Measurements from ENCODE around the gene ATP6V0A1. TPM values are rescaled to one million over a fixed set of nuclear protein-coding genes. Genes with fewer than 3 reads are reported as not detected.

Gene ATP6V0A1
- total RNA-seq, 1 donor from 2014 or later = 40.4 TPM

DNA sequence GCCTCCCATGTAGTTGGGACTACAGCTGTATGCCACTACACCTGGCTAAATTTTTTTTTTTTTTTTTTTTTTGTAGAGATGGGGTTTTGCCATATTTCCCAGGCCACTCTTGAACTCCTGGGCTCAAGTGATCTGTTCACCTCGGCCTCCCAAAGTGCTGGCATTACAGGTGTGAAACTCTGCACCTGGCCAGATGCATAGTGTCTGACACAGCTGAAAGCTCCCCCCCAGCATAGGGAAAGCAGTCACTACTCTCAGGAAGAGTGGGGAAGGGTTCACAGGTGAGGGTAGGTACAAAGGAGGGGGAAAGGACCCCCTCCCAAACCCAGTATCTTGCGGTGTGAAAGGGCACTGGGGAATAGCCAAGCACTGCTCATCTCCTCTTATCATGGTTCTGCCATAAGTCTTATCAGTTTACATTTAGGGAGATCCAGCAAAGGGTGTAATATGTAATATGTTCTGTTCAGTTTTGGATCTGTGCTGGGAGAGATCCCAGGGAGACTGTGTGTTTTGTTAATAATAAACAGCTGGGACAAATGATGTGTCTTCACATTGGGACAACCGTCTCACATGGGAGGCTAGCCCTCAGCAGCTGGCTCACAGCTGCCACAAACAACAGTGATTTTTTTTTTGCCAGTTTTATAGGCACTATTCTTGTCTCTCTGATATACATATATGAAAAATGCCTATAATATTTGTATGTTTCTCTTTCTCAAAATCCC lies 28.8 kb upstream of the ATP6V0A1 start:
- no peaks in the 10 kb centered on the region for H4K20me1 ChIP-seq (ENCODE audit: low read depth)
- H3K4me3 ChIP-seq = no peak overlapping the region
- Mint-ChIP-seq H3K27ac (no peak overlapping the region), H3K4me3 (no peak overlapping the region), H3K36me3 (no peaks in the 10 kb centered on the region), H3K9me3 (no peaks in the 10 kb centered on the region), H3K4me1 (peaks cover 16% of the 10 kb centered on the region), H3K27me3 (ENCODE audit: insufficient read depth, low read depth) (peaks cover 6% of the 10 kb centered on the region)
- no peaks in the 10 kb centered on the region for H3K27me3 ChIP-seq
- no peak for DNase-seq (ENCODE audit: low spot score)
- H3K4me2 ChIP-seq = no peak overlapping the region
- no peak overlapping the region for H3K27ac ChIP-seq
- no peak overlapping the region for H2AFZ ChIP-seq (replicated peaks)
- no peaks in the 10 kb centered on the region for H3K79me2 ChIP-seq (ENCODE audit: low read depth)
- TF ChIP-seq CTCF (IDR thresholded peaks at IDR 0.05) = no peak
- TF ChIP-seq EZH2phosphoT487 (IDR thresholded peaks at IDR 0.05) = no peak
- no peak for TF ChIP-seq EZH2 (IDR thresholded peaks at IDR 0.05)
- no peaks in the 10 kb centered on the region for H3K4me1 ChIP-seq
- H3K9ac ChIP-seq = no peak overlapping the region
- peaks cover 29% of the 10 kb centered on the region for H3F3A ChIP-seq (ENCODE audit: low read depth)
- H3K36me3 ChIP-seq = no peaks in the 10 kb centered on the region
- no peaks in the 10 kb centered on the region for H3K9me3 ChIP-seq (ENCODE audit: low read depth)

DNA sequence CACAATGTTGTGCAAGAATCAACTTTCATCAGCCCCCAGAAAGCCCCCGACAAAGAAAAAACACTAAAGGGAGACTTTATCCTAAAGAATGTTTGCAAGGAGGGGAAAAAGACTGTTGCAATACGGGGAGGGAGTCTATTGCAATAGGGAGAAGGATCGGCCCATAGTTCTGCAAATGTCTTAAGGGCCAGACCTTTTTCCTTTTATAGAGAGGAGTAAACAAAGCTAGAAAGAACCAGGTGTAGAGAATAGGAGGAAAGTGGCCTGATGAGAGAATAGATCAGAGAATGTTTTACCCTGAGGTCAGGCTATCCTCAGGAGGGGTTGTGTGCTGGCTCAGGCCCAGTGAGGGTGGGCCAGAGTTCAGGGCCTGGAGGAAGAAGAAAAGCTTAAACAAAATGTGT lies 26.9 kb upstream of the ATP6V0A1 start:
- H3K4me1 ChIP-seq = no peaks in the 10 kb centered on the region
- peak overlapping the region; percentile 34 for H2AFZ ChIP-seq (replicated peaks)
- no peak overlapping the region for H3K9ac ChIP-seq
- H3K36me3 ChIP-seq = no peaks in the 10 kb centered on the region
- no peak overlapping the region for H3K27ac ChIP-seq
- Mint-ChIP-seq H3K27ac (no peak overlapping the region), H3K4me3 (no peak overlapping the region), H3K4me1 (peaks cover 24% of the 10 kb centered on the region), H3K9me3 (no peaks in the 10 kb centered on the region), H3K27me3 (ENCODE audit: insufficient read depth, low read depth) (no peaks in the 10 kb centered on the region), H3K36me3 (no peaks in the 10 kb centered on the region)
- no peak for DNase-seq (ENCODE audit: low spot score)
- peaks cover 29% of the 10 kb centered on the region for H3F3A ChIP-seq (ENCODE audit: low read depth)
- no peak overlapping the region for H3K4me3 ChIP-seq
- no peak for TF ChIP-seq EZH2phosphoT487 (IDR thresholded peaks at IDR 0.05)
- no peak for TF ChIP-seq EZH2 (IDR thresholded peaks at IDR 0.05)
- no peak for TF ChIP-seq CTCF (IDR thresholded peaks at IDR 0.05)
- H4K20me1 ChIP-seq (ENCODE audit: low read depth) = no peaks in the 10 kb centered on the region
- no peaks in the 10 kb centered on the region for H3K9me3 ChIP-seq (ENCODE audit: low read depth)
- no peaks in the 10 kb centered on the region for H3K27me3 ChIP-seq
- no peaks in the 10 kb centered on the region for H3K79me2 ChIP-seq (ENCODE audit: low read depth)
- H3K4me2 ChIP-seq = no peak overlapping the region

GRCh38 chr17:42436391-42436790 lies 22.3 kb upstream of the ATP6V0A1 start:
- Histone ChIP-seq H3K79me2 (ENCODE audit: low read depth) (no peaks in the 10 kb centered on the region), H3K4me3 (no peak overlapping the region), H3F3A (ENCODE audit: low read depth) (peaks cover 10% of the 10 kb centered on the region), H3K4me2 (no peak overlapping the region), H3K27ac (no peak overlapping the region), H3K27me3 (no peaks in the 10 kb centered on the region), H4K20me1 (ENCODE audit: low read depth) (no peaks in the 10 kb centered on the region), H3K36me3 (no peaks in the 10 kb centered on the region), H3K9me3 (ENCODE audit: low read depth) (no peaks in the 10 kb centered on the region), H3K4me1 (no peaks in the 10 kb centered on the region), H3K9ac (no peak overlapping the region), H2AFZ (replicated peaks) (peak overlapping the region; percentile 29)
- DNase-seq (ENCODE audit: low spot score) = no peak
- Mint-ChIP-seq H3K9me3 (no peaks in the 10 kb centered on the region), H3K27ac (peak overlapping the region; percentile 94), H3K4me1 (peaks cover 13% of the 10 kb centered on the region), H3K27me3 (ENCODE audit: insufficient read depth, low read depth) (no peaks in the 10 kb centered on the region), H3K4me3 (no peak overlapping the region), H3K36me3 (no peaks in the 10 kb centered on the region)
- TF ChIP-seq EZH2phosphoT487 (IDR thresholded peaks at IDR 0.05) (no peak), CTCF (IDR thresholded peaks at IDR 0.05) (no peak), EZH2 (IDR thresholded peaks at IDR 0.05) (no peak)

Data from neural progenitor cell (in vitro differentiated cells).